NB4 (cell line): Measurements from ENCODE around the gene DCLRE1A.

Experiments
- POLR2A ChIP-seq: IDR thresholded peaks from 2 replicates; pipeline ENCODE4 v1.6.1; 2011; ENCODE audit warnings: mild to moderate bottlenecking; ENCODE audit not compliant: insufficient read length; ENCODE audit errors: extremely low read depth
- TF ChIP-seq, protein P1 (sequence below): IDR thresholded peaks from one replicate; pipeline ENCODE4 v1.5.1; 2012; ENCODE audit warnings: low read depth, low read length

DNA sequence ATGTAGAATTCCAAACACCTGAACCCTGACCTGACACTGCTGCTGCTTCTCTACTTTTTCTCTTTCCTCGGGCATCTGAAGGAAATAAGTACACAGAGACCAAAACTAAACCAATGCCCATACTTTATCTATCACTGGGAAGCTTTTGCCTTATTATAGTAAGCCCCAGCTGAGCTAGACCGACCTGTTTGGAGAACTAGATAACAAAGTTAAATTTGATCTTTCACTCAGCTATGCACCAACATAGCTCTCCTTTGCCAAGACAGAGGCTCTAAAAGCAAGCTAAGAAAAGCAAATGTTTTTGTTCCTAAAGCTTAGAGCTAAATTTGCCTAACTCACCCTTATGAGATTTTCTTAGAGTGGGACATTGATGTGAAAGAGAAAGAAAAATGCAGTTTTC, 39.7 kb upstream of the DCLRE1A start:
- TF ChIP-seq POLR2A, result no peak
- TF ChIP-seq, protein P1, sequence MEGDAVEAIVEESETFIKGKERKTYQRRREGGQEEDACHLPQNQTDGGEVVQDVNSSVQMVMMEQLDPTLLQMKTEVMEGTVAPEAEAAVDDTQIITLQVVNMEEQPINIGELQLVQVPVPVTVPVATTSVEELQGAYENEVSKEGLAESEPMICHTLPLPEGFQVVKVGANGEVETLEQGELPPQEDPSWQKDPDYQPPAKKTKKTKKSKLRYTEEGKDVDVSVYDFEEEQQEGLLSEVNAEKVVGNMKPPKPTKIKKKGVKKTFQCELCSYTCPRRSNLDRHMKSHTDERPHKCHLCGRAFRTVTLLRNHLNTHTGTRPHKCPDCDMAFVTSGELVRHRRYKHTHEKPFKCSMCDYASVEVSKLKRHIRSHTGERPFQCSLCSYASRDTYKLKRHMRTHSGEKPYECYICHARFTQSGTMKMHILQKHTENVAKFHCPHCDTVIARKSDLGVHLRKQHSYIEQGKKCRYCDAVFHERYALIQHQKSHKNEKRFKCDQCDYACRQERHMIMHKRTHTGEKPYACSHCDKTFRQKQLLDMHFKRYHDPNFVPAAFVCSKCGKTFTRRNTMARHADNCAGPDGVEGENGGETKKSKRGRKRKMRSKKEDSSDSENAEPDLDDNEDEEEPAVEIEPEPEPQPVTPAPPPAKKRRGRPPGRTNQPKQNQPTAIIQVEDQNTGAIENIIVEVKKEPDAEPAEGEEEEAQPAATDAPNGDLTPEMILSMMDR, result no peak
